HG03064 (cell line): ENCODE measurements around the gene DNAH17.

ENCODE experiments used
- ATAC-seq: cut with Tn5 transposase; IDR thresholded peaks from one replicate; pipeline ENCODE4 v1.9.1; 2021; ENCODE audit warnings: low read depth; ENCODE audit not compliant: unreplicated experiment

Gene DNAH17

GRCh38 chr17:78575340-78575739 is 1.9 kb downstream of the DNAH17 start:
- no peak for ATAC-seq

GRCh38 chr17:78573955-78574354 is 3.2 kb downstream of the DNAH17 start:
- ATAC-seq: no peak

DNA sequence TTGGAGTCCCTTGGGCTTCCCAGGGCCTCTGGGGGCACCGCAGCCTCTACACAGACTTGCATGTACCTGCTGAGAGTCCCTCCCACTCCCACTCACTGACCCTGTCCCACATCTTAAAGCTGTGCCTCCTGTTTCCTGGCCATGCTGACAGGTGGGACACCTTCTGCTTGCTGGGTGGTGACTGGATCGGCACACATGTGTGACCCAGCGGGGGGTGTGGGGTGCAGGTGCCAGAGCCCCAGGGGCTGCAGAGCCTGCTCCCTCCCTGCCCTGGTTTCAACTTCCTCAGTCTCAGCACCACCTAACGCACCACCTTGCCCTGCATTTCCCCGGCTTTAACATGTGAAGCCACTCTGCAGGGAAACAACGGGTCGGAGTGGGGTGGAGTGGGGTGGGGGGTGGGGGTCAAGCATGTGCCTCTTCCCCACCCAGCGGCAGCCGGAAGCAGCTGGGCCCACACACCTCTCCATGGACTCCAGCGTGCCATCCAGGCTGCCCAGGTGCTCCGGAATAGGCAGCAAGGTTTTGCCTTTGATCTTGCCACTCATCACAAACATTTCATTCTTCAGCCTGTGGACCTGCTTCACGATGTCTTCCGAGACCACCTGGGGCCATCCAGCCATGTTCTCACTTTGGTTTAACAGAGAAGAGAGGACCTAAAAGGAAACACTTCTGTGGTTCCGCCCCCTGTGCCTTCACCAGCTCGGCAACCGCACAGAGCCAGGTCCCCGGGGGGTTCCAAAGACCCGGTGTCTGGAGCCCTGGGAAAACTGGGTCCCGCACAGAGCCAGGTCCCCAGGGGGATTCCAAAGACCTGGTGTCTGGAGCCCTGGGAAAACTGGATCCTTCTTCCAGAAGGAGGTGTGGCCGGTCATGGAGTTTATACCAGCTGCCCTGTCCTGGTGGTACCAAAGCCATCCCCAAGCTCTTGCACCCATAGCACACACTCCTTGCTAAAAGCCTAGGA is 4.7 kb downstream of the DNAH17 start:
- ATAC-seq: no peak

DNA sequence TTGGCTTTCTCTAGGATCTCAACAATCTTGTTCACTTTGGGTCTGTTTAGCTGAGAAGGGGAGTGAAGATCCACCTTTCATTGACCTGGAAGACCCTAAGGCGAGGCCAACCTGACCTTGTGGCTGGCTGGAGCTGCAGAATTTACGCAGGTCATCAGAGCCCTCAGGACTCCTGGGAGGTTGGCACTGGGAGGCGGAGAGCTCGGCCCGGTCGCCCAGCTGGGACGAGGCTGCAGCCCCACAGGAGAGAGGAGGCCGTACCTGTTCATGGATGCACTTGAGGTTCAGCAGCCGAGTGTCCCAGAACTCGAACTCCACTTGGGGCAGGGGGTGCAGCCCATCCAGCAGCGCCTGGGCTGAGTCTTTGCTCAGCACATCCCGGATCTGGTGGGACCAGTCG is 5.9 kb downstream of the DNAH17 start:
- ATAC-seq: no peak

GRCh38 chr17:78568494-78569115 is 8.6 kb downstream of the DNAH17 start:
- no peak for ATAC-seq

DNA sequence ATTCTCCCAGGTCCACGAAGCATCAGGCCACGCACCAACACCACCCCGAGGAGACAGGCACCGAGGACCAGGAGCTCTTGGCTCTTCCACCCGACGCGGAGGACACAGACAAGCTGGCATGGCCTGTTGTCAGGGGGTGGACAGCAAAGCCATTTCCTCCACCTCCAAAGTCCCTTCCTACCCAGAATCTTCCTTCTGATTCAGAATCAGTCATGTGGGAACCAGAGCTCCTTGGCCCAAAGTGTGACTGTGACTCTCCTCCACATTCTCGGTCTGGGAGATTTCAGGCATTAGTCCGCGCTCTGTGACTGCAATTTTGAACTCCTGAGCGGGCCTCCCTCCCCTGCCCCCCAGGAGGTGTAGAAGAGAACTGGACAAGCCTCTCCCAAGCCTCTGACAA is 9.2 kb downstream of the DNAH17 start:
- ATAC-seq: no peak

DNA sequence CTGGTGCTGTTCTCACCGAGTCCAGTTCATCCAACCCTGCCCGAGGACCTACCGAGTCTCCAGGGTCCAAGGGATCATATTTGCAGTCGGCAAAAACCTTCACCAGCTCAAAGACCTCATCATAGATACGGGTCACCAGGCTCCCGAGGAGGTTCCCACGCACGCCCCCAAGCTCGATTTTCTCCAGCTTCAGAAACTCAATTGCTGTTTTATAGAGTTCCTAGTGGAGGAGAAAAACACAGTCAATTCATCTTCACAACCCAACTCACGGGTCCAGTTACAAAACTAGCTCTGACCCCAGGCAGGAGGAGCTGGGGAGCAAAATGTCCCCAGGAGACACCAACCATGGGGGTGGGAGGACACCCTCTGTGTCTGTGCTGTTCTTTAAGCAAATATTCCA is 10.2 kb downstream of the DNAH17 start:
- no peak for ATAC-seq

GRCh38 chr17:78563189-78564145 is 13.7 kb downstream of the DNAH17 start:
- no peak for ATAC-seq

DNA sequence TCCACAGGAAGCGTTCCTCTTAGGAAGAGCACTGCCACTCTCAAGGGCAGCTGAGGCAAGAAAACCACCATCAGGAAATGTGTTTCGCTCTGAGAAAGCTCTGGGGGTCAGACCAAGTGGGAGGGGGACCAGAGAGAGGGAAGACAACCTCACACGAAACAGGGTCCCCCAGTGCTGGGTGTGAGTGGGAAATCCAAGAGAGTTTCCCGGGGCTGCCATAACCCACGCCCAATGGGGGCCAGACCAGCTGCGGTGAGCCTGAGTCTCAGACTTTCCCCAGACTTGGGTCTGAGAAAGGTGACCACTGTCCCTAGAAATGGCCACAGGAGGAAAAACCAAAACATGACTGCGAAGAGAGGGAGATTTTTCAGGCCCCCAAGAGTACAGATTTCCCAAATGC is 14.5 kb downstream of the DNAH17 start:
- ATAC-seq: no peak

GRCh38 chr17:78561166-78561565 is 16.0 kb downstream of the DNAH17 start:
- no peak for ATAC-seq

GRCh38 chr17:78560731-78561130 is 16.5 kb downstream of the DNAH17 start:
- no peak for ATAC-seq

DNA sequence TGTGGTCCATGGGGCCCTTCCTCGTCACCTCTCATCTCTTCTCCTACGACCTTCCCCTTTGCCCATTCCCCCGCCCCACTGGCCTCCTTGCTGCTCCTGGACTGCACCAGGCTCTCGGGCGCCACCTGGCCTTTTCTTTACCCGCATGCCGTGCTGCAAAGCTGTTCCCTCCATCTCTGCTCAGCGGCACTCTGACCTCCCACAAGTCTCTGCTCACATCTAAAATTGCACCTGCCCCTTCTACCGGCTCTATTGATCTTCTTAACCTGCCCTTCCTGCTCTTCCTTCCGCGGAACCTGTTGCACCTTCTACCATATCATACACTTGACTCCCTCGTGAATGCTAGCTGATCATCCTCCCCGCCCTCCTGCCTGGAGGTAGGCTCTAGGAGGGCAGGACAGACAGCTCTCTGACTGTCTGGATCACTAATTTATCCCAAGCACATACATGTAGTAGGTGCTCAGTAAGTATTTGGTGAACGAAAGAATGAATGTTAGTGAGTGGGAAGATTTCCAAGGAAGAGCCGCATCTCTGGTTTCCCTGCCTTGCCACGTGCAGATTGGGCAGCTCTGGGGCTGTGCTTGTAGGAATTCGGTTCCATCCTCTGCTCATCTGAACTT is 17.3 kb downstream of the DNAH17 start:
- ATAC-seq: no peak

DNA sequence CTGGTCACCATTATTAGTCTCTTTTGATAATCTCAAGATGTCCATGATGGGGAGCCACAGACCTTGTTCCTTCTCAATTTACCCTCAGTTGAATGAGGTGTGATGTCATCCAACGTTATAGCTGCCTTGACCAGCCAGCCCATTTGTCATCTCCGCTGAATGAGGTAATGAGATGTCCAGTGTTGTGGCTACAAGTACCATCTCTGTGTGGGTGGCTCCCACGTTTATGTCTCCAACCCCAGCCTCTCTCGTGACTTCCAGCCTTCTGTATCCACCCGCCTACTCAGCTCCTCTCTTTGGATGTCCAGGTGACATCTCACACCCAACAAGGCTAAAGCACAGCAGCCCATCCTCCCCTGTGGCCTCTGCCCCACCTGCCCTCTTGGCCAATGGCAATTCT is 18.2 kb downstream of the DNAH17 start:
- ATAC-seq: no peak

DNA sequence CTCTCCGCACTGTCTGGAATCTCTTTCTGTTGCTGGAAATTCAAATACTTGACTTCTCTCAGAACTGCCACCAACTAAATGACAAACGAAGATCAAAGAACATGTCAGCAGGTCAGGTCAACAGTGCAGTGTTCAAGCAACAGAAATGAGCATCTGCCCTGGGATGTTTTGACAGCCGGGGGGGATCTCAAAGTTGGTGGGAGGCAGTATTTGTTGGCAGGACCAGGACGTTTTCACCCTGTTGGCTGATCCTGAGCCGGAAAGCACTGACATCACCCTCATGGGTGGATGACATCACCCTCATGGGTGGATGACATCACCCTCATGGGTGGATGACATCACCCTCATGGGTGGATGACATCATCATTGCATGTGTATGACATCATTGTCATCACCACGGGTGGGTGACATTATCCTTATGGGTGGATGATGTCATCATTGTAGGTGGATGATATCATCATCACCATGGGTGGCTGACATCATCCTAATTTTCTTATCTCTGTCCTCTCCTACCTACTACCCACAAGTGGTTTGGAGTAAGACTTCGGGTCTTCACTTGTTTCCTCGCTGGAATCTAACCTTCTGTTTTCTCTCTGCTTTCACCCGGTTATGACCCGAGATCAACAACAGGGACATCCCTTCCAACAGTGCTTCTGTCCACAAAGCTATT is 18.9 kb downstream of the DNAH17 start:
- ATAC-seq: no peak

DNA sequence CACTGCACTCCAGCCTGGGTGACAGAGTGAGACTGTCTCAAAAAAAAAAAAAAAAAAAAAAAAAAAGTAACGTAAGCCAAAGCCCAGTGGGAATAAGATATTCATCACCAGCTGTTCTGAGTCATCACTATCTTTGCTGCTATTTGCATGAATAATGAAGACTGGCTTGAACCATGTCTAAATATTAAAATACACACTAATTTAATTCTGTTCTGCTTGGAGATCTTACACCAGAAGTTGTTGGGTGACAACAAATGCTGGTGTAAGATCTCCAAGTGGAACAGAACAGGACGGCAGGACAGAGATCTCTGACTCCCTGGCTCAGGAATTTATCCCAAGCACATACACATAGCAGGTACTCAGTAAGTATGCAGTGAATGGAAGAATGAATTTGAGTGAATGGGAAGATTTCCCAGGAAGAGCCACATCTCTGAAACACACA is 19.6 kb downstream of the DNAH17 start:
- ATAC-seq: no peak

- no peak for ATAC-seq
These were observed 20.4 kb downstream of the DNAH17 start for GRCh38 chr17:78556812-78557211.

DNA sequence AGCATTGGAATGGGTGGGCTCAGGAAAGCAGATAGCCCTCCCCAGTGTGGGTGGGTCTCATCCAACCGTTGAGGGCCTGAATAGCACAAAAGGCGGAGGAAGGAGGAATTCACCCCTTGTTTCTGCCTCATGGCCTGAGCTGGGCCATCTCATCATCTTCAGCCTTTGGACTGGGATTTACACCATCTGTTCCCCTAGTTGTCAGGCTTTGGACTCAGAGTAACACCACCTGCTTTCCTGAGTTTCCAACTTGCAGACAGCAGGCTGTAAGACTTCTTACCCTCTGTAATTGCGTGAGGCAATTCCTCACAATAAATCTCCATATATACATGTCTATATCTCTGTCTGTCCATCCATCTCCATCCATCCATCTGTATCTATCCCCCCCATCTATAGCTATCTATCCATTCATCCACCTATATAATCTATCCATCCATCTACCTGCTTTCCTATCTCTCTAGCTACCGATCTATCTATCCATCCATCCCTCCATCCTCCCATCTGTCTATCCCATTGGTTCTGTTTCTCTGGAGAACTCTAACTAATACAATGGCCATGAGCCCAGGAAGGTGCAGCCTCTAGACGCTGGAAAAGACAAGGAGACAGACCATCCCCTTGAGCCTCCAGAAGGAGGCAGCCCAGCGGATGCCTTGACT is 21.3 kb downstream of the DNAH17 start:
- ATAC-seq: no peak

- ATAC-seq: no peak
These were observed 26.7 kb downstream of the DNAH17 start for GRCh38 chr17:78550464-78550863.

- no peak for ATAC-seq
These were observed 28.5 kb downstream of the DNAH17 start for GRCh38 chr17:78548725-78549124.
